Measurements from ENCODE around the gene ARFGAP2. TPM values are rescaled to one million over a fixed set of nuclear protein-coding genes. Genes with fewer than 3 reads are reported as not detected.

The ARFGAP2 gene
- total RNA-seq, 2 donors from 2014 or later, result 84.6 to 86.0 TPM

- Histone ChIP-seq H3K27ac (ENCODE audit: low read depth, low read length) (no peak overlapping the region), H3K36me3 (ENCODE audit: control insufficient read depth, insufficient read depth, low read length) (peaks cover 3% of the 10 kb centered on the region), H3K9me3 (ENCODE audit: control insufficient read depth, low read length) (no peaks in the 10 kb centered on the region), H3K27me3 (ENCODE audit: control insufficient read depth, insufficient read depth, low read length, poor library complexity, severe bottlenecking) (no peaks in the 10 kb centered on the region), H3K4me3 (ENCODE audit: low read length) (no peak overlapping the region), H3K4me1 (ENCODE audit: control insufficient read depth, insufficient read depth, low read length) (peaks cover 3% of the 10 kb centered on the region), H3K9ac (ENCODE audit: extremely low read depth, low read length, poor library complexity, severe bottlenecking) (no peak overlapping the region)
- no peaks in the 10 kb centered on the region for H3K9me3 Mint-ChIP-seq
- H3K4me3 Mint-ChIP-seq, result no peak overlapping the region
- H3K27me3 Mint-ChIP-seq (ENCODE audit: insufficient read depth), result no peaks in the 10 kb centered on the region
- no peak overlapping the region for H3K27ac Mint-ChIP-seq
- TF ChIP-seq, protein P1, sequence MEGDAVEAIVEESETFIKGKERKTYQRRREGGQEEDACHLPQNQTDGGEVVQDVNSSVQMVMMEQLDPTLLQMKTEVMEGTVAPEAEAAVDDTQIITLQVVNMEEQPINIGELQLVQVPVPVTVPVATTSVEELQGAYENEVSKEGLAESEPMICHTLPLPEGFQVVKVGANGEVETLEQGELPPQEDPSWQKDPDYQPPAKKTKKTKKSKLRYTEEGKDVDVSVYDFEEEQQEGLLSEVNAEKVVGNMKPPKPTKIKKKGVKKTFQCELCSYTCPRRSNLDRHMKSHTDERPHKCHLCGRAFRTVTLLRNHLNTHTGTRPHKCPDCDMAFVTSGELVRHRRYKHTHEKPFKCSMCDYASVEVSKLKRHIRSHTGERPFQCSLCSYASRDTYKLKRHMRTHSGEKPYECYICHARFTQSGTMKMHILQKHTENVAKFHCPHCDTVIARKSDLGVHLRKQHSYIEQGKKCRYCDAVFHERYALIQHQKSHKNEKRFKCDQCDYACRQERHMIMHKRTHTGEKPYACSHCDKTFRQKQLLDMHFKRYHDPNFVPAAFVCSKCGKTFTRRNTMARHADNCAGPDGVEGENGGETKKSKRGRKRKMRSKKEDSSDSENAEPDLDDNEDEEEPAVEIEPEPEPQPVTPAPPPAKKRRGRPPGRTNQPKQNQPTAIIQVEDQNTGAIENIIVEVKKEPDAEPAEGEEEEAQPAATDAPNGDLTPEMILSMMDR (conservative IDR thresholded peaks at IDR 0.05), result no peak
- H3K36me3 Mint-ChIP-seq (ENCODE audit: low read depth), result peaks cover 5% of the 10 kb centered on the region
- DNase-seq, result no peak
- WGBS, 2 experiments (ENCODE audit: insufficient coverage in 1 of 2, insufficient read length in 1 of 2), result 93 to 94% methylated on average over 3 to 4 of the region's 4 CpGs
- peaks cover 10% of the 10 kb centered on the region for H3K4me1 Mint-ChIP-seq
These were observed 20.8 kb downstream of the ARFGAP2 start for GRCh38 chr11:47155879-47156278.

DNA sequence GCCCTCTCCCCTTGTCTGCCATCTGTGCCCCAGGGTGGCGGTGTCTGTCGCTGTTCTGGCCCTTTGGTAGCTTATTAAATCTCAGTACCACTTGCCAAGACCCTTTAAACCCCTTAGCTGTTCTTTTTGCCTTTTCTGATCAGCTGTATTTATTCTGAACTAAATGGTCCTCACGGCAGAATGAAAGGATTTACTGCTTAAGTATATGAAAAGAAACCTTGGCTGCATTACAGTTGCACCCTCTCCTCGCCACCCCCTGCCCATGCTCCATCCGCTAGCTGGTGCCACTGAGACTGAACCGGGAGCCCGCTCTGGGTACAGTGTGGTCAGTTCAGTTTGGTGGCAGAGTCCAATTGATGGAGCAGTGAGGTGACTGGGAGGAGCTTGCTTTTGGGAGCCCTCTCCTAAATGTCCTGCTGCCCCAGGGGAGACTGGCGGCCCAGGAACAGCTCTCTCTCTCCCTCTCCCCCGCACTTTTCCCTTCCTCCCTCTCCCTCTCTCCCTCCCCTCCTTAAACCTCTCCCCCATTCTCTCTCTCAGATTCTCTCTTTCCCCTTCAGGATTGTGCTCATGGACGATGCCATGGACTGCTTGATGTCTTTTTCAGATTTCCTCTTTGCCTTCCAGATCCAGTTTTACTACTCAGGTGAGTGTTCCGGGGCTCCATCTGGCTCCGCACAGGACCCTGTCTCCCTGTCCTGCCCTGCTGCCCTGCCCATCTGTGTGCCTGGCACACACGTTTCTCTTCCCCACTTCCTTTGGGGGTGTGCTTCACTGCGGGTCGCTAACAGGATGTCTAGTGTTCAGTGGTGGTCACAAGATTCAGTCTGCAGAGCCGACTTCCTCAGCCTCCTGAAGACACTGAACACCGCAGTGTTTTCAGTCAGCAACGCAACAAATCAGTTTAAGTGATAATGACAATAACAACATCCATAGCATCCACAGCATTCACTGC, 21.8 kb downstream of the ARFGAP2 start:
- no peak overlapping the region for H3K27ac Mint-ChIP-seq
- Histone ChIP-seq H3K9ac (ENCODE audit: extremely low read depth, low read length, poor library complexity, severe bottlenecking) (no peak overlapping the region), H3K27ac (ENCODE audit: low read depth, low read length) (no peak overlapping the region), H3K4me1 (ENCODE audit: control insufficient read depth, insufficient read depth, low read length) (peaks cover 3% of the 10 kb centered on the region), H3K27me3 (ENCODE audit: control insufficient read depth, insufficient read depth, low read length, poor library complexity, severe bottlenecking) (no peaks in the 10 kb centered on the region), H3K4me3 (ENCODE audit: low read length) (no peak overlapping the region), H3K36me3 (ENCODE audit: control insufficient read depth, insufficient read depth, low read length) (peaks cover 3% of the 10 kb centered on the region), H3K9me3 (ENCODE audit: control insufficient read depth, low read length) (no peaks in the 10 kb centered on the region)
- WGBS, 2 experiments (ENCODE audit: insufficient coverage in 1 of 2, insufficient read length in 1 of 2), result 85 to 88% methylated on average over 18 of the region's 18 CpGs
- no peak overlapping the region for H3K4me3 Mint-ChIP-seq
- no peaks in the 10 kb centered on the region for H3K27me3 Mint-ChIP-seq (ENCODE audit: insufficient read depth)
- peaks cover 10% of the 10 kb centered on the region for H3K4me1 Mint-ChIP-seq
- H3K36me3 Mint-ChIP-seq (ENCODE audit: low read depth), result peaks cover 8% of the 10 kb centered on the region
- peak; percentile 45 for DNase-seq
- no peaks in the 10 kb centered on the region for H3K9me3 Mint-ChIP-seq
- TF ChIP-seq, protein P1 (conservative IDR thresholded peaks at IDR 0.05), result no peak

GRCh38 chr11:47152953-47153950, 23.4 kb downstream of the ARFGAP2 start:
- Mint-ChIP-seq H3K4me1 (peaks cover 9% of the 10 kb centered on the region), H3K4me3 (no peak overlapping the region), H3K36me3 (ENCODE audit: low read depth) (peaks cover 8% of the 10 kb centered on the region), H3K27ac (no peak overlapping the region), H3K9me3 (no peaks in the 10 kb centered on the region), H3K27me3 (ENCODE audit: insufficient read depth) (no peaks in the 10 kb centered on the region)
- Histone ChIP-seq H3K4me1 (ENCODE audit: control insufficient read depth, insufficient read depth, low read length) (peaks cover 3% of the 10 kb centered on the region), H3K36me3 (ENCODE audit: control insufficient read depth, insufficient read depth, low read length) (no peaks in the 10 kb centered on the region), H3K27me3 (ENCODE audit: control insufficient read depth, insufficient read depth, low read length, poor library complexity, severe bottlenecking) (no peaks in the 10 kb centered on the region), H3K4me3 (ENCODE audit: low read length) (no peak overlapping the region), H3K27ac (ENCODE audit: low read depth, low read length) (peak overlapping the region; percentile 41), H3K9ac (ENCODE audit: extremely low read depth, low read length, poor library complexity, severe bottlenecking) (no peak overlapping the region), H3K9me3 (ENCODE audit: control insufficient read depth, low read length) (no peaks in the 10 kb centered on the region)
- 49% methylated on average over 6 to 11 of the region's 11 CpGs for WGBS, 2 experiments (ENCODE audit: insufficient coverage in 1 of 2, insufficient read length in 1 of 2)
- DNase-seq, result peak; percentile 97
- TF ChIP-seq, protein P1 (conservative IDR thresholded peaks at IDR 0.05), result peak; percentile 99
